T-helper 9 cell (primary cell): Measurements from ENCODE around the gene CCDC73.
"Not testable (repeated sequence)": the region's sequence is repeated elsewhere in the genome, so short reads cannot be mapped to it uniquely, and the experiment has no call there.

Experiments used
- DNase-seq: peaks from one replicate; pipeline ENCODE4 v3.0.0-alpha.2; 2020

The CCDC73 gene

DNA sequence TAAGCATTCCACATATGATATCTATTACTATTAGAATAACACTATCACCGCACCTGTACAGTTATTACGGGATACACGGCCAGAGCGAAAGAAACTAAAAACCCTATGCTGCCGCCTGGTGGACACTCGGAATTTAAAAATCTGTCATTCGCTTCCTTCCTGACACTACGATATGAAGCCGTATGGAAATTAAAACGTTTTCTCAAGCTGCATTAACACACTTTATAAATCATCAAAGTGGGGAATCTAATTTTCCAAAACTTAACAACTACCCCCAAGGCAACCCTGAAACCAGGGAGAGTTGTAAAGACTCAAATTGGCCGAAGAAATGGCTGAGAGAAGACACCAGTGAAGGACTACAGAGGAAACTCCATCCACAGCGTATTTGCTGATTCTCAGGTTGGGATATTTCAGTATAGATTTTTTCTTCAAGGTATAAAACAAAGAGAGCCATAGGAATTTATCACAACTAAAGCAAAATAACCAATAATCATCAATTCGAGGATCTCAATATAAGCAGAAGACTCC lies 1.4 kb downstream of the CCDC73 start:
- DNase-seq: peak; percentile 49

- DNase-seq: no peak
Observed at GRCh38 chr11:32792111-32792947, 2.1 kb downstream of the CCDC73 start.

GRCh38 chr11:32790916-32791315 lies 3.5 kb downstream of the CCDC73 start:
- DNase-seq: no peak

- DNase-seq: no peak
Observed at GRCh38 chr11:32786811-32787210, 7.7 kb downstream of the CCDC73 start.

DNA sequence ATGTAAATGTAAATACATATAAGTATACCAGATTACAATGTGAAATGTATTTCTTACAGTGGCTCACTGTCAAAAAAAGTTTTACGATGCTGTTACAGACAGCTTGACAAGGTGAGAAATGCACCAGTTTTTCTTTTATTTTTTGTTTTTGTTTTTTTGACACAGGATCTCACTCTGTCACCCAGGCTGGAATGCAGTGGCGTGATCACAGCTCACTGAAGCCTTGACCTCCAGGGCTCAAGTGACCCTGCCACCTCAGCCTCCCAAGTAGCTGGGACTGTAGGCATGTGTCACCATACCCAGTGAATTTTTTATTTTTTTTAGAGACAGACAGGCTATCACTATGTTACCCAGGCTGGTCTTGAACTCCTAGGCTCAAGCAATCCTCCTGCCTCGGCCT lies 9.2 kb downstream of the CCDC73 start:
- no peak for DNase-seq

GRCh38 chr11:32781721-32782120 lies 12.7 kb downstream of the CCDC73 start:
- DNase-seq: no peak

GRCh38 chr11:32780839-32781238 lies 13.6 kb downstream of the CCDC73 start:
- not testable (repeated sequence) for DNase-seq

- DNase-seq: no peak
Observed at GRCh38 chr11:32779136-32779535, 15.3 kb downstream of the CCDC73 start.

- DNase-seq: no peak
Observed at GRCh38 chr11:32775908-32776307, 18.6 kb downstream of the CCDC73 start.

- no peak for DNase-seq
Observed at GRCh38 chr11:32774081-32774480, 20.4 kb downstream of the CCDC73 start.

DNA sequence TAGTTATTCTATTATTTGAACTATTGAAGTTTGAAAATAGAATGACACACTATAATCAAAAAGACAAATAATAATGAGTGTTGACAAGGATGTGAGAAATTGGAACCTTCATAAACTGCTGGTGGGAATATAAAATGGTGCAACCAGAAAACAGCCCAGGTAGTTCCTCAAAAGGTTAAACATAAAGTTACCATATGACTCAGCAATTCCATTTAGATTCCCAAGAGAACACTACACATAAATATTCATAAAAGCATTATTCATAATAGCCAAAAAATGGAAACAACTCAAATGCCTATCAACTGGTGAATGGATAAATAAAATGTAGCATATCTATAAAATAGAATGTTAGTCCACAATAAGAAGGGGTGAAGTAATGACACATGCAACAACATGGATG lies 21.7 kb downstream of the CCDC73 start:
- DNase-seq: no peak

GRCh38 chr11:32761774-32762173 lies 32.7 kb downstream of the CCDC73 start:
- DNase-seq: not testable (repeated sequence)

- no peak for DNase-seq
Observed at GRCh38 chr11:32758291-32758690, 36.2 kb downstream of the CCDC73 start.

DNA sequence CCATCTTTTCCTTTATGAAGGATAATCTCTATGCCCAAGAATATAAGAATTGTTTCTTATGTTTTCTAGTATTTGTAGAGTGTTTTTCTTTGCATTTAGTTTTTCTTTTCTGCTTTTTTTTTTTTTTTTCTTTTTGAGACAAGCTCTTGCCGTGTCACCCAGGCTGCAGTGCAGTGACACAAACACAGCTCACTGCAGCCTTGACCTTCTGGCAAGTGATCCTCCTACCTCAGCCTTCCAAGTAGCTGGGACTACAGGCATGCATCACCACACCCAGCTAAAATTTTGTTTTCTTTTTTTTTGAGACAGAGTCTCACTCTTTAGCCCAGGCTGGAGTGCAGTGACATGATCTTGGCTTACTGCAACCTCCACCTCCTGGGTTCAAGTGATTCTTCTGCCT lies 41.3 kb downstream of the CCDC73 start:
- DNase-seq: not testable (repeated sequence)

- no peak for DNase-seq
Observed at GRCh38 chr11:32752001-32752400, 42.5 kb downstream of the CCDC73 start.

GRCh38 chr11:32751381-32751780 lies 43.1 kb downstream of the CCDC73 start:
- no peak for DNase-seq

DNA sequence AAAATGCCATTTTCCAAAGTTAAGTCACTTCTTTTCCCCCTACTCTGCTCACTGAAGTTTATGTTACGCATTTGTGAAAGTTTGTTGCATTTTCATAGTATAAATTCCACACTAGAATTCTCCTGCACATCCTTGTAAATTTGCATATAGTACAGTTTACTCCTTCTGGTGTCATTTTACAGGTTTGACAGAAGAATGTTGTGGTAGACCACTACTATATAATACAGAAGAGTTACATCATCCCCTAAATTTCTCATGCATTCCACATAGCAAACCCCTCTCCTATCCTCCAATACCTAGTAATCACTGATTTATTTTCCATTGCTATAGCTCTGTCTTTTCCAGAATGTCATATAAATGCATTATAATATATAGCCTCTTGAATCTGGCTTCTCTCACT lies 64.5 kb downstream of the CCDC73 start:
- no peak for DNase-seq

- no peak for DNase-seq
Observed at GRCh38 chr11:32723332-32723731, 71.1 kb downstream of the CCDC73 start.

GRCh38 chr11:32722255-32722654 lies 72.2 kb downstream of the CCDC73 start:
- DNase-seq: no peak

DNA sequence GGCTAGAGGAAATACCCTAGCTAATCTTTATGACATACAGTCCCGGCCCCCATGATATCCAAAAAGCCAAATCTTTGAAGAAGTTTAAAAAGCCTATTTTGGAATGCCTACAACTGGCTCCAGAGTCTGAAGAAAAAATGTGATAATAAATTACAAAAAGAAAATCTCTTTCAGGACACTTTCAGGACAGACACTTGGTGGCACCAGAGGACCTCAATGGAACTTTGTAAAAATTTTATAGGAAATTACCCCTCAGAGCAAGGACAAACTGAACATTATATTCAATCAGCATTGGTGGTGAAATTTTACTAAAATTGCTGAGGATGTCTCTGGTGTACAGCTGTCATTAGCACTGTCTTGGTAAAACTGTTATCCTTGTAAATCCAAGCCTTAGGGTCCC lies 81.0 kb downstream of the CCDC73 start:
- no peak for DNase-seq

DNA sequence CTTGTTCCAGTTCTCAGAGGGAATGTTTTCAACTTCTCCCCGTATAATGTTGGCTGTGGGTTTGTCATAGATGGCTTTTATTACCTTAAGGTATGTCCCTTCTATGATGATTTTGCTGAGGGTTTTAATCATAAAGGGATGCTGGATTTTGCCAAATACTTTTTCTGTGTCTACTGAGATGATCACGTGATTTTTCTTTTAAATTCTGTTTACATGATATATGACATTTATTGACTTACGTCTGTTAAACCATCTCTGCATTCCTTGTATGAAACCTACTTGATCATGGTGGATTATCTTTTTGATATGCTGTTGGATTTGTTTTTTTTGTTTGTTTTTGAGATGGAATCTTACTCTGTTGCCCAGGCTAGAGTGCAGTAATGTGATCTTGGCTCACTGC lies 85.5 kb downstream of the CCDC73 start:
- DNase-seq: not testable (repeated sequence)

GRCh38 chr11:32706985-32707741 lies 87.3 kb downstream of the CCDC73 start:
- DNase-seq: no peak

- DNase-seq: no peak
Observed at GRCh38 chr11:32705309-32706033, 89.0 kb downstream of the CCDC73 start.
